DOHH2 (cell line): Measurements from ENCODE around the gene KSR1.

Experiments
- EZH2phosphoT487 ChIP-seq: fragments of 200-600 bp; sonication (generic); IDR thresholded peaks from 2 replicates; pipeline ENCODE4 v1.6.1; 2017; ENCODE audit warnings: borderline replicate concordance, mild to moderate bottlenecking, antibody characterized with exemption, low read length, moderate library complexity, mixed read lengths
- TF ChIP-seq, protein P1 (sequence below): fragments of 200-600 bp; sonication (generic); IDR thresholded peaks from one replicate; pipeline ENCODE4 v1.5.1; 2014; ENCODE audit warnings: antibody characterized with exemption, mild to moderate bottlenecking, low read depth, low read length; ENCODE audit not compliant: poor library complexity, severe bottlenecking

DNA sequence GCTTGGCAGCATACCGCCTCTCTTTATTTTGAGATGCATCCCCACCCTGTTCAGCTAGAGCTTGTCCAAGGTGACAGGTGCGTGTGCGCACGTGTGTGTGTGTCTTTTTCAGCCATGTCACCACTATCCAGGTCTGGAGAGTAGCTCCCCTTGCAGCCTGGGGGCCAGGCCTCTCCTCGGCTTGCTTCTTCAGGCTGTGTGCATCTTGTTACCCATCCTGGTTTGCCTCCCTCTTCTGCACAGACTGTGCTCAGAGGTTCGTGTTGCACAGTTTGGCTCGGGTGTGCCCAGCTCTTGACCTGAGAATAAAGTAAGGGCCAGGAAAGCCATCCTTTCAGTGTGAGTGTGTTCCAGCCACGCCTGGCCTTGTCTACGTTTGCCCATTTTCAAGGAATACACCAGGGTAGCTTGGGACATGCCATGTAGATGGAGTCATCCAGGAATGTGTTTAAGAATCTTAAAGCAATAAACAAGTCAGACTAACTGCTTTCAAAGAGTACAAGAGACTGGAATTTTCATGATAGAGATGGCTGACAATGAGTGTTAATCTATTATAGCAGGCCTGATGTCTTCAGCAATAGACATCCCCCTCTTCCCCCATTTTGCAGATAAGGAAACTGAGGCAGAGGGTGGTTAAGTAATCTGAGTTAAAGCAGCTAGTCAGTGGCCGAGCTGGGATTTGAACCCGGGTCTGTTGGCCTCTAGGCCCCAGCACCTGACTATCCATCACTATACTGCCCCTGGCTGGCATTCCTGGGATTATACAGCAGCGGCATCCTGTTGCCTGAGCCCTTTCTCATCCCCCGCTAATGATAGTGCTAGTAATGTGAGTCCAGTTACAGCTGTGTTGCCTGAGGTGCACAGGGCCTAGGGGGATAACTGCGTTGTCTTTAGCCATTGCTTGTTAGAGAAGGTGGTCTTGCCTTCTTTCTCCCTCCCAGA lies 77.9 kb downstream of the KSR1 start:
- TF ChIP-seq, protein P1, sequence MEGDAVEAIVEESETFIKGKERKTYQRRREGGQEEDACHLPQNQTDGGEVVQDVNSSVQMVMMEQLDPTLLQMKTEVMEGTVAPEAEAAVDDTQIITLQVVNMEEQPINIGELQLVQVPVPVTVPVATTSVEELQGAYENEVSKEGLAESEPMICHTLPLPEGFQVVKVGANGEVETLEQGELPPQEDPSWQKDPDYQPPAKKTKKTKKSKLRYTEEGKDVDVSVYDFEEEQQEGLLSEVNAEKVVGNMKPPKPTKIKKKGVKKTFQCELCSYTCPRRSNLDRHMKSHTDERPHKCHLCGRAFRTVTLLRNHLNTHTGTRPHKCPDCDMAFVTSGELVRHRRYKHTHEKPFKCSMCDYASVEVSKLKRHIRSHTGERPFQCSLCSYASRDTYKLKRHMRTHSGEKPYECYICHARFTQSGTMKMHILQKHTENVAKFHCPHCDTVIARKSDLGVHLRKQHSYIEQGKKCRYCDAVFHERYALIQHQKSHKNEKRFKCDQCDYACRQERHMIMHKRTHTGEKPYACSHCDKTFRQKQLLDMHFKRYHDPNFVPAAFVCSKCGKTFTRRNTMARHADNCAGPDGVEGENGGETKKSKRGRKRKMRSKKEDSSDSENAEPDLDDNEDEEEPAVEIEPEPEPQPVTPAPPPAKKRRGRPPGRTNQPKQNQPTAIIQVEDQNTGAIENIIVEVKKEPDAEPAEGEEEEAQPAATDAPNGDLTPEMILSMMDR, result no peak
- TF ChIP-seq EZH2phosphoT487, result no peak
